GM23338 (cell line): ENCODE measurements around the gene TMEM43. TPM values are rescaled to one million over a fixed set of nuclear protein-coding genes. Genes with fewer than 3 reads are reported as not detected.

ENCODE experiments used
- ATAC-seq: fragments of 200-7000 bp; cut with Tn5 transposase; 3 replicates; pipeline ENCODE4 v1.9.1; 2020
- DNase-seq: peaks from one replicate; pipeline ENCODE4 v3.0.0-alpha.2; 2015; ENCODE audit warnings: low spot score
- H2AFZ ChIP-seq: fragments of 200-600 bp; sonication (generic); 2 replicates; pipeline ENCODE4 v1.8.0; 2016; ENCODE audit warnings: antibody characterized with exemption, mild to moderate bottlenecking, moderate library complexity
- H3F3A ChIP-seq: fragments of 200-600 bp; sonication (generic); replicated peaks from 2 replicates; pipeline ENCODE4 v1.8.0; 2017; ENCODE audit warnings: antibody characterized with exemption, mixed run types, low read depth
- H3K27ac ChIP-seq: fragments of 200-600 bp; sonication (generic); 2 replicates; pipeline ENCODE4 v1.6.1; 2016; ENCODE audit warnings: low read depth
- H3K27me3 ChIP-seq: fragments of 200-600 bp; sonication (generic); 2 replicates; pipeline ENCODE4 v1.8.0; 2016; ENCODE audit warnings: mild to moderate bottlenecking, mixed run types, moderate library complexity; ENCODE audit not compliant: insufficient read depth
- H3K36me3 ChIP-seq: fragments of 200-600 bp; sonication (generic); 2 replicates; pipeline ENCODE4 v1.8.0; 2016; ENCODE audit warnings: mild to moderate bottlenecking; ENCODE audit not compliant: insufficient read depth
- H3K4me1 ChIP-seq: fragments of 200-600 bp; sonication (generic); 2 replicates; pipeline ENCODE4 v1.8.0; 2016; ENCODE audit warnings: mild to moderate bottlenecking, moderate library complexity; ENCODE audit not compliant: insufficient read depth
- H3K4me2 ChIP-seq: fragments of 200-600 bp; sonication (generic); 2 replicates; pipeline ENCODE4 v1.7.1; 2017; ENCODE audit warnings: mixed run types
- H3K4me3 ChIP-seq: fragments of 200-600 bp; sonication (generic); 2 replicates; pipeline ENCODE4 v1.6.1; 2016; ENCODE audit warnings: mixed run types
- H3K79me2 ChIP-seq: fragments of 200-600 bp; sonication (generic); replicated peaks from 2 replicates; pipeline ENCODE4 v1.8.0; 2017; ENCODE audit warnings: mild to moderate bottlenecking; ENCODE audit not compliant: insufficient read depth
- H3K9me2 ChIP-seq: fragments of 200-600 bp; sonication (generic); 2 replicates; pipeline ENCODE4 v1.8.0; 2017; ENCODE audit not compliant: insufficient read depth
- H4K20me1 ChIP-seq: fragments of 200-600 bp; sonication (generic); replicated peaks from 2 replicates; pipeline ENCODE4 v1.8.0; 2017; ENCODE audit warnings: mild to moderate bottlenecking; ENCODE audit not compliant: insufficient read depth
- H3K27ac Mint-ChIP-seq: 2 replicates; pipeline ENCODE4 v1.8.0; 2020; ENCODE audit warnings: inconsistent platforms, mild to moderate bottlenecking, moderate library complexity, mixed read lengths
- H3K27me3 Mint-ChIP-seq: 3 replicates; pipeline ENCODE4 v1.8.0; 2022; ENCODE audit warnings: low read depth, mild to moderate bottlenecking, moderate library complexity, mixed read lengths, inconsistent platforms; ENCODE audit not compliant: insufficient read depth, poor library complexity
- H3K36me3 Mint-ChIP-seq: 3 replicates; pipeline ENCODE4 v1.8.0; 2021; ENCODE audit warnings: low read depth, mild to moderate bottlenecking, inconsistent platforms, moderate library complexity, mixed read lengths
- H3K4me1 Mint-ChIP-seq: 3 replicates; pipeline ENCODE4 v1.8.0; 2020; ENCODE audit warnings: mild to moderate bottlenecking, inconsistent platforms, mixed read lengths
- H3K4me3 Mint-ChIP-seq: 3 replicates; pipeline ENCODE4 v1.8.0; 2021; ENCODE audit warnings: moderate library complexity, mild to moderate bottlenecking, inconsistent platforms, mixed read lengths
- H3K9me3 Mint-ChIP-seq: 3 replicates; pipeline ENCODE4 v1.8.0; 2020; ENCODE audit warnings: moderate library complexity, mild to moderate bottlenecking, inconsistent platforms, mixed read lengths
- EZH2phosphoT487 ChIP-seq: fragments of 200-600 bp; sonication (generic); IDR thresholded peaks from one replicate; pipeline ENCODE4 v1.8.1; 2018; ENCODE audit warnings: antibody characterized with exemption; ENCODE audit not compliant: unreplicated experiment
- POLR2AphosphoS5 ChIP-seq: IDR thresholded peaks from 2 replicates; pipeline ENCODE4 v1.6.1; 2016; ENCODE audit warnings: antibody characterized with exemption, low read depth
- ZNF114 ChIP-seq: fragments of 250-450 bp; sonication (Bioruptor Pico); IDR thresholded peaks from 2 replicates; pipeline ENCODE4 v1.5.0; 2020; ENCODE audit warnings: mild to moderate bottlenecking, moderate library complexity
- polyA plus RNA-seq: library from polyadenylated mRNA; unstranded; fragments of >200 nt; fragmentation: Nextera tagmentation; extraction: Ambion mirVana; gene quantifications from 2 replicates; pipeline ENCODE4 v1.2.1, GENCODE V29; 2016
- total RNA-seq: library from RNA; depleted of rRNA; stranded (reverse); fragments of >200 nt; shearing (Covaris generic); gene quantifications from 2 replicates; pipeline ENCODE4 v1.2.3, GENCODE V29; 2014
- TF ChIP-seq, protein P1 (sequence below): fragments of 250-450 bp; sonication (Bioruptor Pico); IDR thresholded peaks from 2 replicates; pipeline ENCODE4 v1.5.0; 2020; ENCODE audit warnings: mild to moderate bottlenecking, moderate library complexity
- TF ChIP-seq, protein P2 (sequence below): IDR thresholded peaks from one replicate; pipeline ENCODE4 v1.6.1; 2018; ENCODE audit warnings: antibody characterized with exemption; ENCODE audit not compliant: unreplicated experiment

TMEM43 gene
- total and polyA plus RNA-seq, 2 experiments from 2014 or later = 15.9 to 34.7 TPM

DNA sequence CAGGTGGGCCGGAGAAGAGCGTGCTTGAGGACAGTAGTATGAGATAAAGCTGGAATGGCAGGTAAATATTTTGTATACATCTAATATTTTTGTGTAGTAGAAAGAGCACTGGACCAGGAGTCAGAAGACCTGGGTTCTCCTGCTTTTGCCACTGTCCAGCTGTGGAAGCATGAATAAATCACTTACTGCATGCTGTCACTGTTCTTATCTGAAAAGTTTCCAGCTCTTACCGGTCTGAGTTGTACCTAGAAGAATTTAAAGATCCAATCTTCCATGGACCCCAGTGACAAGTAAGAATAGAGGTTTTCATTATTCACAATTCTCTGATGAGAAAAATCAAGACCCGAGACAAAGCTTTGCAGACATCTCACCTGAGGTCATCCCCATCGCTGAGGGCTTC lies 47.6 kb downstream of the TMEM43 start (continued):
- TF ChIP-seq, protein P1, sequence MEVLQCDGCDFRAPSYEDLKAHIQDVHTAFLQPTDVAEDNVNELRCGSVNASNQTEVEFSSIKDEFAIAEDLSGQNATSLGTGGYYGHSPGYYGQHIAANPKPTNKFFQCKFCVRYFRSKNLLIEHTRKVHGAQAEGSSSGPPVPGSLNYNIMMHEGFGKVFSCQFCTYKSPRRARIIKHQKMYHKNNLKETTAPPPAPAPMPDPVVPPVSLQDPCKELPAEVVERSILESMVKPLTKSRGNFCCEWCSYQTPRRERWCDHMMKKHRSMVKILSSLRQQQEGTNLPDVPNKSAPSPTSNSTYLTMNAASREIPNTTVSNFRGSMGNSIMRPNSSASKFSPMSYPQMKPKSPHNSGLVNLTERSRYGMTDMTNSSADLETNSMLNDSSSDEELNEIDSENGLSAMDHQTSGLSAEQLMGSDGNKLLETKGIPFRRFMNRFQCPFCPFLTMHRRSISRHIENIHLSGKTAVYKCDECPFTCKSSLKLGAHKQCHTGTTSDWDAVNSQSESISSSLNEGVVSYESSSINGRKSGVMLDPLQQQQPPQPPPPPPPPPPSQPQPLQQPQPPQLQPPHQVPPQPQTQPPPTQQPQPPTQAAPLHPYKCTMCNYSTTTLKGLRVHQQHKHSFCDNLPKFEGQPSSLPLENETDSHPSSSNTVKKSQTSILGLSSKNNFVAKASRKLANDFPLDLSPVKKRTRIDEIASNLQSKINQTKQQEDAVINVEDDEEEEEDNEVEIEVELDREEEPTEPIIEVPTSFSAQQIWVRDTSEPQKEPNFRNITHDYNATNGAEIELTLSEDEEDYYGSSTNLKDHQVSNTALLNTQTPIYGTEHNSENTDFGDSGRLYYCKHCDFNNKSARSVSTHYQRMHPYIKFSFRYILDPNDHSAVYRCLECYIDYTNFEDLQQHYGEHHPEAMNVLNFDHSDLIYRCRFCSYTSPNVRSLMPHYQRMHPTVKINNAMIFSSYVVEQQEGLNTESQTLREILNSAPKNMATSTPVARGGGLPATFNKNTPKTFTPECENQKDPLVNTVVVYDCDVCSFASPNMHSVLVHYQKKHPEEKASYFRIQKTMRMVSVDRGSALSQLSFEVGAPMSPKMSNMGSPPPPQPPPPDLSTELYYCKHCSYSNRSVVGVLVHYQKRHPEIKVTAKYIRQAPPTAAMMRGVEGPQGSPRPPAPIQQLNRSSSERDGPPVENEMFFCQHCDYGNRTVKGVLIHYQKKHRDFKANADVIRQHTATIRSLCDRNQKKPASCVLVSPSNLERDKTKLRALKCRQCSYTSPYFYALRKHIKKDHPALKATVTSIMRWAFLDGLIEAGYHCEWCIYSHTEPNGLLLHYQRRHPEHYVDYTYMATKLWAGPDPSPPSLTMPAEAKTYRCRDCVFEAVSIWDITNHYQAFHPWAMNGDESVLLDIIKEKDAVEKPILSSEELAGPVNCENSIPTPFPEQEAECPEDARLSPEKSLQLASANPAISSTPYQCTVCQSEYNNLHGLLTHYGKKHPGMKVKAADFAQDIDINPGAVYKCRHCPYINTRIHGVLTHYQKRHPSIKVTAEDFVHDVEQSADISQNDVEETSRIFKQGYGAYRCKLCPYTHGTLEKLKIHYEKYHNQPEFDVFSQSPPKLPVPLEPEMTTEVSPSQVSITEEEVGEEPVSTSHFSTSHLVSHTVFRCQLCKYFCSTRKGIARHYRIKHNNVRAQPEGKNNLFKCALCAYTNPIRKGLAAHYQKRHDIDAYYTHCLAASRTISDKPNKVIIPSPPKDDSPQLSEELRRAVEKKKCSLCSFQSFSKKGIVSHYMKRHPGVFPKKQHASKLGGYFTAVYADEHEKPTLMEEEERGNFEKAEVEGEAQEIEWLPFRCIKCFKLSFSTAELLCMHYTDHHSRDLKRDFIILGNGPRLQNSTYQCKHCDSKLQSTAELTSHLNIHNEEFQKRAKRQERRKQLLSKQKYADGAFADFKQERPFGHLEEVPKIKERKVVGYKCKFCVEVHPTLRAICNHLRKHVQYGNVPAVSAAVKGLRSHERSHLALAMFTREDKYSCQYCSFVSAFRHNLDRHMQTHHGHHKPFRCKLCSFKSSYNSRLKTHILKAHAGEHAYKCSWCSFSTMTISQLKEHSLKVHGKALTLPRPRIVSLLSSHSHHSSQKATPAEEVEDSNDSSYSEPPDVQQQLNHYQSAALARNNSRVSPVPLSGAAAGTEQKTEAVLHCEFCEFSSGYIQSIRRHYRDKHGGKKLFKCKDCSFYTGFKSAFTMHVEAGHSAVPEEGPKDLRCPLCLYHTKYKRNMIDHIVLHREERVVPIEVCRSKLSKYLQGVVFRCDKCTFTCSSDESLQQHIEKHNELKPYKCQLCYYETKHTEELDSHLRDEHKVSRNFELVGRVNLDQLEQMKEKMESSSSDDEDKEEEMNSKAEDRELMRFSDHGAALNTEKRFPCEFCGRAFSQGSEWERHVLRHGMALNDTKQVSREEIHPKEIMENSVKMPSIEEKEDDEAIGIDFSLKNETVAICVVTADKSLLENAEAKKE (CRISPR knock-in tag) = no peak
- TF ChIP-seq, protein P2, sequence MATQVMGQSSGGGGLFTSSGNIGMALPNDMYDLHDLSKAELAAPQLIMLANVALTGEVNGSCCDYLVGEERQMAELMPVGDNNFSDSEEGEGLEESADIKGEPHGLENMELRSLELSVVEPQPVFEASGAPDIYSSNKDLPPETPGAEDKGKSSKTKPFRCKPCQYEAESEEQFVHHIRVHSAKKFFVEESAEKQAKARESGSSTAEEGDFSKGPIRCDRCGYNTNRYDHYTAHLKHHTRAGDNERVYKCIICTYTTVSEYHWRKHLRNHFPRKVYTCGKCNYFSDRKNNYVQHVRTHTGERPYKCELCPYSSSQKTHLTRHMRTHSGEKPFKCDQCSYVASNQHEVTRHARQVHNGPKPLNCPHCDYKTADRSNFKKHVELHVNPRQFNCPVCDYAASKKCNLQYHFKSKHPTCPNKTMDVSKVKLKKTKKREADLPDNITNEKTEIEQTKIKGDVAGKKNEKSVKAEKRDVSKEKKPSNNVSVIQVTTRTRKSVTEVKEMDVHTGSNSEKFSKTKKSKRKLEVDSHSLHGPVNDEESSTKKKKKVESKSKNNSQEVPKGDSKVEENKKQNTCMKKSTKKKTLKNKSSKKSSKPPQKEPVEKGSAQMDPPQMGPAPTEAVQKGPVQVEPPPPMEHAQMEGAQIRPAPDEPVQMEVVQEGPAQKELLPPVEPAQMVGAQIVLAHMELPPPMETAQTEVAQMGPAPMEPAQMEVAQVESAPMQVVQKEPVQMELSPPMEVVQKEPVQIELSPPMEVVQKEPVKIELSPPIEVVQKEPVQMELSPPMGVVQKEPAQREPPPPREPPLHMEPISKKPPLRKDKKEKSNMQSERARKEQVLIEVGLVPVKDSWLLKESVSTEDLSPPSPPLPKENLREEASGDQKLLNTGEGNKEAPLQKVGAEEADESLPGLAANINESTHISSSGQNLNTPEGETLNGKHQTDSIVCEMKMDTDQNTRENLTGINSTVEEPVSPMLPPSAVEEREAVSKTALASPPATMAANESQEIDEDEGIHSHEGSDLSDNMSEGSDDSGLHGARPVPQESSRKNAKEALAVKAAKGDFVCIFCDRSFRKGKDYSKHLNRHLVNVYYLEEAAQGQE = no peak

DNA sequence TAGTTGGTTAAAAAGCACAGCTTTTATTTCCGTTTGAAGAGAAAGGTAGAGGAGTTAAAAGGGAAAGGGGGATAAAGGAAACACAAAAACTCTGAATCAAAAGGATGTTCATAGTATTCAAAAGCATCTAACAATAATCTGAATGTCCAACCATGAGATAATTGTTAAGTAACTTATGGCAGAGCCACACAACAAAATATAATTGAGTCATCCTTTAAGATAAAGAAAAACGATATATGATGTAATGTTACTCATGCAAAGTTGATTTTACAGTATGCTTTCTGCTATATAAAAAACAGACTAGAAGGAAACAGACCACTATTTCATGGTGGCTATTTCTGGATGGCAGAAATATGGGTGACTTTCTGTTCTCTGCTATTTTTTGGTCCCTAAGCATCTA lies 49.6 kb downstream of the TMEM43 start:
- no peak overlapping the region for H3K27ac Mint-ChIP-seq
- DNase-seq (no peak), ATAC-seq (no peak)
- Histone ChIP-seq H3K27me3 (no peaks in the 10 kb centered on the region), H3K36me3 (peaks cover 26% of the 10 kb centered on the region), H3K4me1 (peaks cover 7% of the 10 kb centered on the region), H3F3A (no peaks in the 10 kb centered on the region), H2AFZ (no peak overlapping the region), H3K27ac (no peak overlapping the region), H4K20me1 (no peaks in the 10 kb centered on the region; the same call in 1 of the 2 replicates), H3K4me2 (no peak overlapping the region), H3K4me3 (no peak overlapping the region), H3K79me2 (peaks cover 50% of the 10 kb centered on the region), H3K9me2 (no peaks in the 10 kb centered on the region)
- peaks cover 30% of the 10 kb centered on the region for H3K36me3 Mint-ChIP-seq
- H3K27me3 Mint-ChIP-seq = peaks cover 8% of the 10 kb centered on the region
- peaks cover 21% of the 10 kb centered on the region for H3K4me1 Mint-ChIP-seq
- H3K9me3 Mint-ChIP-seq = 0 out of 3 replicates have a peak, but pooled peaks cover 3% of the 10 kb centered on the region
- no peak overlapping the region for H3K4me3 Mint-ChIP-seq
- TF ChIP-seq POLR2AphosphoS5 = no peak
- TF ChIP-seq, protein P1 (CRISPR knock-in tag) = no peak
- no peak for TF ChIP-seq ZNF114 (CRISPR knock-in tag)
- TF ChIP-seq EZH2phosphoT487 = no peak
